Thyroid gland (tissue), 4 donors: ENCODE measurements around the gene NOTCH4. TPM values are rescaled to one million over a fixed set of nuclear protein-coding genes. Genes with fewer than 3 reads are reported as not detected.

Experiments
- DNase-seq, 2 donors: peaks; one replicate each; pipeline ENCODE4 v3.0.0-alpha.2; 2019
- H3K27ac ChIP-seq, 3 donors: fragments of 200-600 bp; sonication (generic); 1 replicate in 2 of 3; 2 replicates in 1 of 3; pipeline ENCODE4 v1.5.1; 2016 to 2019; ENCODE audit warnings: mild to moderate bottlenecking in 1 of 3, moderate library complexity in 1 of 3
- H3K27me3 ChIP-seq: fragments of 200-600 bp; sonication (generic); one replicate; pipeline ENCODE4 v1.5.1; 2019
- H3K36me3 ChIP-seq, 2 donors: fragments of 200-600 bp; sonication (generic); one replicate each; pipeline ENCODE4 v1.5.1; 2016 to 2019
- H3K4me1 ChIP-seq, 2 donors: fragments of 200-600 bp; sonication (generic); one replicate each; pipeline ENCODE4 v1.5.1; 2017 to 2019
- H3K4me3 ChIP-seq, 3 donors: fragments of 200-600 bp; sonication (generic); replicated peaks in 1 of 3; 1 replicate in 2 of 3; 2 replicates in 1 of 3; pipeline ENCODE4 v1.5.1; 2016; ENCODE audit warnings: mild to moderate bottlenecking in 1 of 3
- H3K9me3 ChIP-seq: fragments of 200-600 bp; sonication (generic); one replicate; pipeline ENCODE4 v1.5.1; 2017
- POLR2A ChIP-seq, 2 donors: fragments of 450-650 bp; IDR thresholded peaks; one replicate each; pipeline ENCODE4 v1.6.1; 2017; ENCODE audit warnings: antibody characterized with exemption in 2 of 2, mild to moderate bottlenecking in 2 of 2, moderate library complexity in 1 of 2
- WGBS, 2 donors: methylation state at CpG; one replicate each; pipeline ENCODE4 v1.1.5; 2017; 5-methylcytosine and 5-hydroxymethylcytosine counted together
- intact Hi-C: fragments of 100-400 bp; cut with DNase I; formaldehyde crosslinking; loops from one replicate; pipeline ENCODE4 v1.15.1; 2023
- total RNA-seq, 4 donors: library from RNA; depleted of rRNA; stranded (reverse); fragments of >200 nt; gene quantifications; one replicate each; pipeline ENCODE4 v1.2.3, GENCODE V29; 2016
- TF ChIP-seq, protein P1 (sequence below), 6 experiments: fragments of 200-600 bp in 3 of 6; fragments of 450-650 bp in 3 of 6; sonication (generic) in 3 of 6; IDR thresholded peaks; one replicate each; pipeline ENCODE4 v1.5.1; 2016 to 2019; ENCODE audit warnings: antibody characterized with exemption in 6 of 6, mild to moderate bottlenecking in 2 of 6, inconsistent platforms in 1 of 6, moderate library complexity in 1 of 6

Gene NOTCH4
- total RNA-seq, 4 donors from 2014 or later, result 11.0 to 37.9 (median 17.5) TPM

DNA sequence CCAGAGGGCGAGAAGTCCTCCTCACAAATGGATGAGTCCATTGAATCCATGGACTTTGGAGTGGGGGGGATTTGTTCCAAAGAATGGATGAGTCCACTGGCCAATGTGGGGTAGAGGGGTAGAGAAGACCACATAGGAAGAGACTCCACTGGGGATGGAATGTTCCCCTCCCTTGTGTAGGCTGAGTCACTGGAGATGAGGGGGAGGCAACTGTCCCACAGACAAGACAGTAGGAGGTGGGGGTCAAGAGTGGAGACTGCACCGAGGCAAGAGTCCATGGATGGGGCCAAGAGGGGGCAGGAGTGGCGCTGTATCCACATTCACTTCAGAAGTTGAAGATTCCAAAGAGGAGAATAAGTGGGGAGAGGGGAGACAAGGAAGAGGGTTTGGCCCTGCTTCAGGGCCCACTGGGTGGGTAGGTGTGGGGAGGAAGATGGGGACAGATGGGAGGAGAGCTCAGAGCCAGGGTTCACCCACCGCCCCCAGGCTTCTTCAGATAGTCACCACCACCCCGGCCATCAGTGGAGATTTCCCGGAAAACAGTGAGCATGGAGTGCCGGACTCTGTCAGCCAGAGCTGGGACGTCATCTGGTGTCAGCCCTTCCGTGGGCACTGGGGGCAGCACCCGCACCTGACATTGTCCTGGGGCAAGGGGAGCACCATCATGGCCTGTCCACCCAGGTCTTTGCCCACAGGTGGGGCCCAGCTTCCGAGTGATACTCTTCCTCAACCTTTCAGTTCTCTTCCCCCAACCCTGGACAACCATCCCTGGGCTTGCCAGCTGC, 54.9 kb downstream of the NOTCH4 start:
- Histone ChIP-seq H3K36me3 (peaks cover 8 to 32% of the 10 kb centered on the region in 2 donors), H3K4me1 (no peaks in the 10 kb centered on the region), H3K4me3 (no peak overlapping the region), H3K27me3 (no peaks in the 10 kb centered on the region), H3K9me3 (no peaks in the 10 kb centered on the region), H3K27ac (no peak overlapping the region)
- DNase-seq, result no peak
- intact Hi-C loops, result no loop called here
- TF ChIP-seq POLR2A (IDR thresholded peaks at IDR 0.05), result no peak
- TF ChIP-seq, protein P1, sequence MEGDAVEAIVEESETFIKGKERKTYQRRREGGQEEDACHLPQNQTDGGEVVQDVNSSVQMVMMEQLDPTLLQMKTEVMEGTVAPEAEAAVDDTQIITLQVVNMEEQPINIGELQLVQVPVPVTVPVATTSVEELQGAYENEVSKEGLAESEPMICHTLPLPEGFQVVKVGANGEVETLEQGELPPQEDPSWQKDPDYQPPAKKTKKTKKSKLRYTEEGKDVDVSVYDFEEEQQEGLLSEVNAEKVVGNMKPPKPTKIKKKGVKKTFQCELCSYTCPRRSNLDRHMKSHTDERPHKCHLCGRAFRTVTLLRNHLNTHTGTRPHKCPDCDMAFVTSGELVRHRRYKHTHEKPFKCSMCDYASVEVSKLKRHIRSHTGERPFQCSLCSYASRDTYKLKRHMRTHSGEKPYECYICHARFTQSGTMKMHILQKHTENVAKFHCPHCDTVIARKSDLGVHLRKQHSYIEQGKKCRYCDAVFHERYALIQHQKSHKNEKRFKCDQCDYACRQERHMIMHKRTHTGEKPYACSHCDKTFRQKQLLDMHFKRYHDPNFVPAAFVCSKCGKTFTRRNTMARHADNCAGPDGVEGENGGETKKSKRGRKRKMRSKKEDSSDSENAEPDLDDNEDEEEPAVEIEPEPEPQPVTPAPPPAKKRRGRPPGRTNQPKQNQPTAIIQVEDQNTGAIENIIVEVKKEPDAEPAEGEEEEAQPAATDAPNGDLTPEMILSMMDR (IDR thresholded peaks at IDR 0.05), result no peak
- 85 to 91% methylated on average over 9 to 11 of the region's 11 CpGs for WGBS, 2 donors

DNA sequence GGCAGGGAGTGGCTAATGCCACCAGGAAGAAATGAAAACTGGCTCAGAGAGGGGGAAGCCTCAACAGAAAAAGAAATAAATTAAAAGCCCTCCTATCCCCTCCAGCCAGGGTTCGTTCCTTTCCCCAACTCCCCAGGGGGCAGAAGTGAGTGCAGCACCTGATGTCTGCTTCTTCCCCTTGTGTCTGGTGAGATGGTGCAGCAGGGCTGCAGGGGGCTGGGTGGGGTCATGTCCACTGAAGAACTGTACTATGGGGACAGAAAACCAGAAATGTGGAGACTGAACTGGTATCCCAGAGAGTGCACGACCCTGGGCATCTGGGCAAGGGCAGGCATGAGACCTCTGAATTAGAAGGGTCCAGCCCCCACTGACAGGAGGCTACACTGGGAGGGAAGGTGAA, 55.5 kb downstream of the NOTCH4 start:
- no peak for TF ChIP-seq POLR2A (IDR thresholded peaks at IDR 0.05)
- TF ChIP-seq, protein P1 (IDR thresholded peaks at IDR 0.05), result no peak
- WGBS, 2 donors, result 78 to 82% methylated on average over 2 of the region's 2 CpGs
- no peaks in the 10 kb centered on the region for H3K27me3 ChIP-seq
- H3K4me3 ChIP-seq, result no peak overlapping the region
- no peaks in the 10 kb centered on the region for H3K4me1 ChIP-seq
- intact Hi-C loops, result no loop called here
- no peak overlapping the region for H3K27ac ChIP-seq
- H3K9me3 ChIP-seq, result no peaks in the 10 kb centered on the region
- H3K36me3 ChIP-seq, result peaks cover 8 to 32% of the 10 kb centered on the region in 2 donors
- DNase-seq, result no peak

DNA sequence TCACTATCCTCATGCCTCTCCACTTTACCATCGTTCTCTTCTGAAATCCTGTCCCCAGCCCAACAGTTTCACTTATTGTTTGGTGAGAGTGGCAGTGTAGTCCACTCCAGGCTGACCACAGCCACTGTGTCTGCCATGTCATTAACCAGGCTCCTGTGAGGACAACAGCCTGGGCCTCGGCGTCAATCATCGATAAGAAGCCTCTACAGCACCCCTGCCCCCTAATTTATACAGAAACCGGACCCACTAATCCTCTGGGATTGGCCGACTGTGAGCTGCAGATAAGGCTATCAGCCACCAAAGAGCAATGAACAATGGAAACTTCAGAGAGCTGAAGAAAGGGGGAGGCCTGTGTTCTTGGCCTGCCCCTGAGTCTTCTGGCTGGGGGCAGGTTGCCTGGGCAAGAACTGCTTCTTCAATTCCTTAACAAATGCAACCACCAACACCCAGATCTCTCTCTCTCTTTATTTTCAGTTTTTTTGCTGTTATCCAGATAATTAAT, 56.1 kb downstream of the NOTCH4 start:
- H3K4me1 ChIP-seq, result no peaks in the 10 kb centered on the region
- H3K4me3 ChIP-seq, result no peak overlapping the region
- DNase-seq, result no peak
- intact Hi-C loops, result no loop called here
- no peak overlapping the region for H3K27ac ChIP-seq
- peaks cover 8 to 32% of the 10 kb centered on the region in 2 donors for H3K36me3 ChIP-seq
- WGBS, 2 donors, result 73 to 74% methylated on average over 6 of the region's 6 CpGs
- H3K27me3 ChIP-seq, result no peaks in the 10 kb centered on the region
- TF ChIP-seq POLR2A (IDR thresholded peaks at IDR 0.05), result no peak
- TF ChIP-seq, protein P1 (IDR thresholded peaks at IDR 0.05), result no peak
- H3K9me3 ChIP-seq, result no peaks in the 10 kb centered on the region

DNA sequence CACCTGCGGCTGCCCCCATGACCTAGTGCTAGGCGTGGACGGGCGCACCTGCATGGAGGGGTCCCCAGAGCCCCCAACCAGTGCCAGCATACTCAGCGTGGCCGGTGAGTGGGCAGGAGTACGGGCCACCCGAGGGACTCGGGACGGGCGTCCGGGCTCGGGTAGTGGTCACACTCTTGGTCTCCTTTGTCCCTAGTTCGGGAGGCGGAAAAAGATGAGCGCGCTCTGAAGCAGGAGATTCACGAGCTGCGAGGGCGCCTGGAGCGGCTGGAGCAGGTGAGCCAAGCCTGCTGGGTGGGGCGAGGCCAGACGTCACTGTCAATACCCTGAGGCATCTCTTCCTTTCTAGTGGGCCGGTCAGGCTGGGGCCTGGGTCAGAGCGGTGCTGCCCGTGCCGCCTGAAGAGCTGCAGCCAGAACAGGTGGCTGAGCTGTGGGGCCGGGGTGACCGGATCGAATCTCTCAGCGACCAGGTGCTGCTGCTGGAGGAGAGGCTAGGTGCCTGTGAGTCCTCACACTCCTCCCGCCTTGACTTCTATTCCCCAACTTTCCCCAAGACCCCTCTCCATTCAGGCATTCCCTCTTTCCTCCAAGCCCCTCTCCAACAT, 56.6 kb downstream of the NOTCH4 start:
- H3K4me1 ChIP-seq, result no peaks in the 10 kb centered on the region
- intact Hi-C loops, result no loop called here
- no peak for DNase-seq
- H3K4me3 ChIP-seq, result no peak overlapping the region
- no peak overlapping the region for H3K27ac ChIP-seq
- WGBS, 2 donors, result 87 to 88% methylated on average over 31 to 32 of the region's 32 CpGs
- H3K27me3 ChIP-seq, result no peaks in the 10 kb centered on the region
- TF ChIP-seq, protein P1 (IDR thresholded peaks at IDR 0.05), result no peak
- no peak for TF ChIP-seq POLR2A (IDR thresholded peaks at IDR 0.05)
- peaks cover 8 to 32% of the 10 kb centered on the region in 2 donors for H3K36me3 ChIP-seq
- H3K9me3 ChIP-seq, result no peaks in the 10 kb centered on the region
